Cardiac septum (tissue), 1 donor: Measurements from ENCODE around the gene PPP1R1A. TPM values are rescaled to one million over a fixed set of nuclear protein-coding genes. Genes with fewer than 3 reads are reported as not detected.

Experiments
- DNase-seq: peaks from one replicate; pipeline ENCODE4 v3.0.0-alpha.2; 2020; ENCODE audit warnings: low spot score
- intact Hi-C: fragments of 100-400 bp; cut with DNase I; formaldehyde crosslinking; loops from one replicate; pipeline ENCODE4 v1.14.0; 2022
- total RNA-seq: library from RNA; stranded (reverse); fragmentation: NEBNext Ultra II Directional; extraction: Animal tissue kit (Norgen Biotek cat#: 25700); gene quantifications from one replicate; pipeline ENCODE4 v1.2.1, GENCODE V29; 2021
- donor health status: DM: no; HTN: no; CAD: no.

Gene PPP1R1A
- total RNA-seq, 1 donor from 2014 or later, result 37.9 TPM

- intact Hi-C loops, result no loop called here
Observed at GRCh38 chr12:54605138-54605970, 16.9 kb upstream of the PPP1R1A start.

GRCh38 chr12:54604436-54604835 is 16.0 kb upstream of the PPP1R1A start:
- no peak for DNase-seq
- intact Hi-C loops, result no loop called here

More at GRCh38 chr12:54605138-54605970, 16.9 kb upstream of the PPP1R1A start:
- no peak for DNase-seq

GRCh38 chr12:54603872-54604271 is 15.4 kb upstream of the PPP1R1A start:
- DNase-seq, result no peak
- intact Hi-C loops, result no loop called here

- DNase-seq, result no peak
- intact Hi-C loops, result no loop called here
Observed at GRCh38 chr12:54603173-54603814, 14.8 kb upstream of the PPP1R1A start.

GRCh38 chr12:54602661-54603060 is 14.2 kb upstream of the PPP1R1A start:
- intact Hi-C loops, result no loop called here
- DNase-seq, result no peak

- intact Hi-C loops, result no loop called here
Observed at GRCh38 chr12:54601841-54602240, 13.4 kb upstream of the PPP1R1A start.

GRCh38 chr12:54598970-54599369 is 10.5 kb upstream of the PPP1R1A start:
- DNase-seq, result peak; percentile 35
- intact Hi-C loops, result no loop called here

More at GRCh38 chr12:54601841-54602240, 13.4 kb upstream of the PPP1R1A start:
- DNase-seq, result peak; percentile 19

- peak; percentile 74 for DNase-seq
- intact Hi-C loops, result no loop called here
Observed at GRCh38 chr12:54596526-54596946, 8.1 kb upstream of the PPP1R1A start.

- no peak for DNase-seq
- intact Hi-C loops, result no loop called here
Observed at GRCh38 chr12:54595471-54595870, 7.0 kb upstream of the PPP1R1A start.

GRCh38 chr12:54593725-54594124 is 5.3 kb upstream of the PPP1R1A start:
- intact Hi-C loops, result no loop called here
- no peak for DNase-seq

- intact Hi-C loops, result no loop called here
- DNase-seq, result no peak
Observed at GRCh38 chr12:54593135-54593534, 4.7 kb upstream of the PPP1R1A start.

GRCh38 chr12:54592316-54592715 is 3.9 kb upstream of the PPP1R1A start:
- no peak for DNase-seq
- intact Hi-C loops, result no loop called here

GRCh38 chr12:54590978-54591591 is 2.6 kb upstream of the PPP1R1A start:
- intact Hi-C loops, result no loop called here
- DNase-seq, result no peak

- intact Hi-C loops, result no loop called here
Observed at GRCh38 chr12:54589964-54590363, 1.5 kb upstream of the PPP1R1A start.

GRCh38 chr12:54588890-54589267 is 420 bp upstream of the PPP1R1A start:
- intact Hi-C loops, result no loop called here
- DNase-seq, result no peak

More at GRCh38 chr12:54589964-54590363, 1.5 kb upstream of the PPP1R1A start:
- no peak for DNase-seq

GRCh38 chr12:54587315-54587873 is 1.1 kb downstream of the PPP1R1A start:
- DNase-seq, result no peak
- intact Hi-C loops, result no loop called here

- no peak for DNase-seq
- intact Hi-C loops, result no loop called here
Observed at GRCh38 chr12:54586620-54587019, 1.8 kb downstream of the PPP1R1A start.

GRCh38 chr12:54585243-54585642 is 3.2 kb downstream of the PPP1R1A start:
- intact Hi-C loops, result no loop called here

GRCh38 chr12:54584128-54584527 is 4.3 kb downstream of the PPP1R1A start:
- DNase-seq, result no peak
- intact Hi-C loops, result no loop called here

More at GRCh38 chr12:54585243-54585642, 3.2 kb downstream of the PPP1R1A start:
- DNase-seq, result no peak

GRCh38 chr12:54583726-54584125 is 4.7 kb downstream of the PPP1R1A start:
- no peak for DNase-seq
- intact Hi-C loops, result no loop called here
